ENCODE measurements around the gene ATP6V1C2.
A peak's percentile ranks its signal among the peaks of the same experiment; 100 is the strongest.
"Not testable (repeated sequence)": the region's sequence is repeated elsewhere in the genome, so short reads cannot be mapped to it uniquely, and the experiment has no call there.

The ATP6V1C2 gene

DNA sequence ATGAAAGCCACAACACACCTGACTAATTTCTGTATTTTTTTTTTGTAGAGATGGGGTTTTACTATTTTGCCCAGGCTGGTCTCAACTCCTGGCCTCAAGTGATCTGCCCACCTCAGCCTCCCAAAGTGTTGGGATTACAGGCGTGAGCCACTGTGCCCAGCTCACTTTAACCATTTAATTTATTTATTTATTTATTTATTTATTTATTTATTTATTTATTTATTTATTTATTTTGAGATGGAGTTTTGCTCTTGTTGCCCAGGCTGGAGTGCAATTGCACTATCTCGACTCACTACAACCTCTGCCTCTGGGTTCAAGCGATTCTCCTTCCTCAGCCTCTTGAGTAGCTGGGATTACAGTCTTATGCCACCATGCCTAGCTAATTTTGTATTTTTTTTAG is 96.9 kb downstream of the ATP6V1C2 start:
- not testable (repeated sequence) for DNase-seq

- no peak for DNase-seq
Observed at GRCh38 chr2:10818984-10819383, 97.6 kb downstream of the ATP6V1C2 start.

DNA sequence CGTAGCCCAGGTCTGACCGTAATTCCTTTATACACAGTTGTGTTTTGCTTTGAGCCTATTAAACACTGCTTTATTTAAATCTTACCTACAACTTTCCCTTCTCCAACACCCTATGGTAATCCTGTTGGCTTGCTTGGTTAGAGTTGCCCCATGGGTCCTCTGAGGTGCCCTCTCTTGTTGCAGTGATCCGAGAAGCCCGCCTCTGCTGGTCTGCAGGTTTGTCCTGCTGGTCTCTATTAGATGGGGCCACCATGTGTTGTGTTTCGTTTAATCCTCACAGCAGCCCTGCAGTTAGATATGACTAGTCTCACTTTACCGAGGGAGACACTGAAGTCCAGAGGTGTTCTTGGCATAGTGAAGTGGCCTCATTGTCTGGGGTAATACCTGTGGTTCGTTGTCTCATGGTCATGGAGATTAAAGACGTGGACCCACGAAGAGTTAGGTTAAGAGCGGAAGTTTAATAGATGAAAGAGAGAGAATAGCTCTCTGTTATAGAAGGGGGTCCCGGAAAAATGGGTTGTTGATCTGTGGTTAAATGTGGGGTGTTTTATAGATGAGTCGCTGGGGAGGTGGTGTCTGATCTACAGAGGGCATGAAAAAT is 98.4 kb downstream of the ATP6V1C2 start:
- DNase-seq = no peak

DNA sequence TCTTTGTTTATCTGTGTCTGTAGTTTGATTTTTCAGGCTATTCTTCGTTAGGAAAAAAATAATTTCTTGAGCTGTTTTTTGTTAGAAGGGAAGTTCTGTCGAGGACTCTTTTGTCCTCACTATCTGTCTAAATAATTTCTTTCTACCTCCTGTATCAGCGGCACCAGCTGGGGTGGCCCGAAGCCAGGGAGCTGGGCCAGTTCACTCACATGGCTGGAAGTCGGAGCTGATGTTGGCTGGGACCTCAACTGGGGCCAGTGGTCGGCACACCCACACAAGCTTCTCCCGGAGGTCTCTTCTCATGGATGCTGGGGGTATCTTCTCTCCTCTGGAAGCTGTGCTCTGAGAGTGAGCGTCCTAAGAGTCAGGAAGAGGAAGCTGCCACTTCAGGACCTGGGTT is 99.1 kb downstream of the ATP6V1C2 start:
- no peak for DNase-seq

DNA sequence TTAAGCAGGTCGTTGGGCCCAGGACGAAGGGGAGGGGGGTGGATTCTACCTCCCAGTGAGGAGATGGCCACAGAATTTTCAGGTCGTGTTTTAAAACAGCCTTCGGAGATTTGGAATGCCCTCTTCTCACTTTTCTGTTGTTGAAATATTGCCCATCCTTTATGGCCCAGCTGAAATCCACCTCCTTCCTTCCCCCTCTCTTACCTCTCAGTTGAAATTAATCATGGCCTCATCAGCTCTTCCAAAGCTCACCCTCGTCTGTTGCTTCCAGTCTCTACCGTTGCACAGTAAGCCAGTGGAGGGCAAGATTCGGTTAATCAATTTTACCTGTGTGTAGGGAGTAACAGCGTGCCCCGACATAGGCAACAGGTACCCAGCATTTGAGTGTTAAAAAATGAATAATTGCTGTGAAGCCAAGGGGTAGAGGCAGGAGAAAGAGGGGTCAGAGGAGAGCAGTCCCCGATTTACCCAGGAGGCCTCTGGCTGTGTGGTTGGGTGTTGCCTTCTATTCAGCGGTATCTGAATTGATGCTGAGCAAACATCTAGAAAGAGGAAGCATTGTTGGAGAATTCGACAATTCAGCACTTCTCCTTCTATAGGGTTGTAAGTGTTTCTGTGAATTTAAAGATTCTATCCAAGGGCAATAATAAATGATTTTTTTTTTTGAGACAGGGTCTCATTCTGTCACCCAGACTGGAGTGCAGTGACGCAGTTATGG is 99.7 kb downstream of the ATP6V1C2 start:
- DNase-seq = no peak

GRCh38 chr2:10824191-10824590 is 102.8 kb downstream of the ATP6V1C2 start:
- DNase-seq = no peak

- DNase-seq = no peak
Observed at GRCh38 chr2:10826026-10826425, 104.6 kb downstream of the ATP6V1C2 start.

DNA sequence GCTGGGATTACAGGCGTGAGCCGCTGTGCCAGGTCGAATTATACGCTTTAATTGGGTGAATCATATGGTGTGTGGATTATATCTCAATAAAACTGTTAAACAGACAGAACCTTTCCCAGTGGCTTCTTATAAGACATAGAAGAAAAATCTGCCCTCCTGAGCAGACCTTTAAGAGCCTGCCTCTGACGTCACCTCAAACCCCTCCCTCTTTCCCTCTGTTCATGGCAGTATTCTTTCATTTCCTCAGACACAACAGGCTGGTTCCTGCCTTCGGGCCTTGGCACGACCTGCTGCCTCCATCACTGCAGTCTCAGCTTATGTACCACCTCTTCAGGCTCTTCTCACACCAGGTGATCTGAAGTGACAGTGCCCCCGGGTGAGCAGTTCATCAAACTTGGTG is 105.2 kb downstream of the ATP6V1C2 start:
- no peak for DNase-seq

DNA sequence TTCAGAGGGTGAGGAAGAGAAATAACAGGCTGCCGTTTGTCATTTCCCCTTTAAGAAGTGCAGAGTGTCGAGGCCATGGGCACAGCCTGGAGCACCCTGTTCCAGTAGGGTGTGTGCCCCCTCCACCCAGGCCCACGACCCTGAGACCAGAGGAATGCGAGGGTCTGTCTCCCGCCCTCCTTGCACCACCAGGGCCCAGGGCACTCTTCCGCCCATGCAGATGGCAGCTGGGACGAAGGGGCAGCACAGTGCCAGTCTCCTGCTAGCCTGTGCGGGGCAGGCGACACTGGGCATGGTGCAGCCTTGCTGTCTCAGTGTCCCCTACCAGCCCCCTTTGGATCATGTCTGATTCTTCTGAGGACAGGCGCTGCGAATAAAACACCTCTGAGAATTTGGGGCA is 106.9 kb downstream of the ATP6V1C2 start:
- no peak for DNase-seq

DNA sequence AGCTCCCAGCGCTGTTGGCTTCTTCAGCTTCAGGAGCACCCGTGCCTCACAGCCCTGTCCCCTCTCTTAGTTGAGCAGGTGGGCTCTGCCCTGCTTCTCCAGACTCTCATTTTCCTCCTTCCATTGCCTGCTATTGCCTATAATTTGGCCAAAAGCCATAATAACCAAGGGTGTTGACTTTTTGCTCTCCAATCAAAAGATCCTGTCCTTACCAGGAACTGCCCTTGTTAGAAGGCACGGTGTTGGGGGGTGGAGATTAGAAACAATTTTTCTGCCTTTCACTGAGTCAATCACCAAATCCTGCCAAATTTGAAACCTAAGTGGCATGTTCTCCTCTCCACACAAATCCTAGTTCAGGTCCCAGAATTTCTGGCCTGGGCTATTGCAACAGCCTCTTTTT is 107.9 kb downstream of the ATP6V1C2 start:
- DNase-seq = no peak

GRCh38 chr2:10830203-10830602 is 108.8 kb downstream of the ATP6V1C2 start:
- DNase-seq = no peak

- no peak for DNase-seq
Observed at GRCh38 chr2:10830641-10831399, 109.4 kb downstream of the ATP6V1C2 start.

DNA sequence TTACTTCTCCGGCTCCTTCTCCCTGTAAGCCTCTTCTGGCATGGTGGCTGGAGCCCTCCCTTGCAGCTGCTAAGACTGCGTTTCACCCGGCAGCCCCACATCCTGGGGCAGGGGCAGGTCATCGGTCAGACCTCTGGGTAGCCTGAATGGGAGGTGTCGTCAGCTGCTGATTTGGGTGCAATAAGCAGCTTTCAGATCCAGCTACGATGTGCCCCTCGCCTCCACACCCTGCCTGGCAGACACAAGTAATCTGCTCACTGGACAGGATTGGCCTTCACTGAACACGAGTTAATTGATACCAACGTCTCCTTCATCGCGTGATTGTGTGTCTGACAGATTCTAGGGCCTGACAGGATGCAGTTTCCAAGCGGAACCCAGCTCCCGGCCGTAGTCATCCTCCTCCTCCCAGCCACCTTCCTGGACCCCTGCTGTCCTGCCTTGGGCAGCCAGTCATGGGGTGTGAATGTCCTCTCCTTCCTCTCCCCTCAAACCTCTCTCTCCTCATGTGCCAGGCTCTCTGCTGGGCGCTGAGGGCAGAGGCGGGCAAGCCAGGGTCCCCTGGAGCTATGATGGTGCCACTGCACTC is 110.1 kb downstream of the ATP6V1C2 start:
- DNase-seq = no peak

DNA sequence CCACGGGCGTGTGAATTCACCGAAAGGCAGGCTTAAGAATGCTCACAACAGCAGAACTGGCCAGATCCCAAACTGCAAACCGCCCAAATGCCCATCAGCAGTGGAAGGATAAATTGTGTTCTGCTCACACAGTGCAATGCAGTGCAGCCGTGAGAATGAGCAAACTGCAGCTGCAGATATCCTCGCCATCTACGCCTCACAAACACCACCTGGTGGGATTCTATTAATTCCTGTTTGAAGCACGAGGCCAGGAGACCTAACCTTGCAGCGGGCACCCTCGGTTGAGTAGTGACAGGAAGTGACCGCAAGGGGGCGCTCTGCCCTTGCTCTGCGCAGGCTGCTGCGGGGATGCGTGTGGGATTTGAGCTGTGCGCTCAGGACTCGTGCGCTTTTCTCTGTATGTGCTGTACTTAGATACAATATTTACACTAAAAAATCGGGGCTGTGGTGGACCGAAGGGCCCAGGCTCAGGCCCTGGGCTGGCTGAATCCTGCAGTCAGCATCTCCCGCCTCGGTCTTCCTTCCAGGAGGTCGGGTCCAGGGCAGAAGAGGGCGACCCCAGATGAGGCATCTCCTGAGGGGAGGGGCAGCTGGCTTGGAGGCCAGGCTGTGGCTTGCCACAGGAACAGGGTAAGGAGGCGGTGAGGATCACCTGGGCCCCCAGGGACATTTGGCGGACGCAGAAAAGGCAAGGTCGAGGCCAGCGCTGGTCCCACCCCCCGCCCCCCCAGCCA is 110.9 kb downstream of the ATP6V1C2 start:
- DNase-seq = peak; percentile 91

DNA sequence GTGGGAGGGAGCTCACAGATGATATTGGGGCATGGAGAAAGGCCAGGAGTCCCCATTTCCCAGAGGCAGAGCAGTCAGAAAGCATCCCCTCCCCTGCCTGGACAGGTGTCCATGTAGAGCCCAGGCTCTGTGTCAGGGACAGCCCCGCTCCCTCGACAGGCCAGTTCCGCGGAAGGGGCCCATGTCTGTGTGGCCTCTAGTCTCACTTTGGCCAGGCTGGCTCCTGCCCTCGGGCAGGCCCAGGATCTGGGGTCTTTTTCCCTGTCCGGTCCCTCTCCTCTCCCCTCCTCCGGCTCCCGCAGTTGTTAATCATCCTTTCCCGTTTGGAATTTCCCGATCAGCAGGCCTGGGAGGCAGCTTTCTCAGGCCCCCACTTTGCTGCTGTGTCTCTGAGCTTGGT is 111.6 kb downstream of the ATP6V1C2 start:
- DNase-seq = no peak

DNA sequence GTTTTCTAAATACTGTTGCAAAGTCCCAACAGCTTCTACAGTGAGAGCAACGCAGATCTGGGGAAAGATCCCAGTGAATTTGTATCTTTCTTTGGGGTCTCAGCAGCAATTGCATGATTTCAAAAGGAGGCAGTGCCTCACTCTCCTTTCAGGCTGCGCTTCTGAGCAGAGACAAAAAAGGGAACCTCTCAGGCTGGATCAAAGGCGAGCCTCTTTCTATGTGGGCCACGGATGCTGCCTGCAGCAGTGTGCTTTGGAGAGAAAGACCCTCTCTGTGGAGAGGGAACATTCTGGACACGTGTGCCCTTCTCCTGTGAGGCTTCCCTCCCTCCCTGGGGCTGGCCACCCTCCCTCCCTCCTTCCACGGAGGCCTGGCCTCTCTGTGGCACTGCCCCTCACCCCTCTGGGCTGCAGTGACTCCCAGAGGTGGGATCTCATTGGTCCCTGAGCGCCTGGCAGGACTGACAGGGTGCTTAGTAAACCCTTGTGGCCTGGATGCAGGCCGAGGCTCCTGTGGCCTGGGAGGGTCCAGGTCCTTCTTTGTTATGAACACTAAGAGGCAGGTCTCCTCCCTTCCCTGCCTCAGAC is 112.7 kb downstream of the ATP6V1C2 start:
- DNase-seq = no peak
